Esophagus (tissue), 2 donors: ENCODE data around the gene TAF4B. TPM values are rescaled to one million over a fixed set of nuclear protein-coding genes. Genes with fewer than 3 reads are reported as not detected.
"Not testable (repeated sequence)": the region's sequence is repeated elsewhere in the genome, so short reads cannot be mapped to it uniquely, and the experiment has no call there.

ENCODE experiments used
- H3K27ac ChIP-seq, 2 donors: one replicate each; pipeline ENCODE4 v1.5.1; 2013; ENCODE audit warnings: low read depth in 2 of 2, mild to moderate bottlenecking in 2 of 2, inconsistent platforms in 1 of 2, low read length in 1 of 2, moderate library complexity in 1 of 2
- H3K27me3 ChIP-seq, 2 donors: one replicate each; pipeline ENCODE4 v1.6.1; 2013; ENCODE audit warnings: low read length in 2 of 2, control low read depth in 1 of 2, mild to moderate bottlenecking in 1 of 2; ENCODE audit not compliant: insufficient read depth in 2 of 2, control insufficient read depth in 1 of 2
- H3K36me3 ChIP-seq, 2 donors: one replicate each; pipeline ENCODE4 v1.6.1; 2013; ENCODE audit warnings: low read length in 1 of 2; ENCODE audit not compliant: control insufficient read depth in 2 of 2, insufficient read depth in 2 of 2
- H3K4me1 ChIP-seq, 2 donors: one replicate each; pipeline ENCODE4 v1.6.1; 2013; ENCODE audit warnings: low read length in 1 of 2; ENCODE audit not compliant: control insufficient read depth in 2 of 2, insufficient read depth in 2 of 2
- H3K4me3 ChIP-seq, 2 donors: one replicate each; pipeline ENCODE4 v1.5.1; 2013; ENCODE audit warnings: low read length in 2 of 2, mild to moderate bottlenecking in 2 of 2, low read depth in 1 of 2, moderate library complexity in 1 of 2
- H3K9me3 ChIP-seq, 2 donors: one replicate each; pipeline ENCODE4 v1.6.1; 2013; ENCODE audit warnings: mild to moderate bottlenecking in 2 of 2, low read depth in 1 of 2, low read length in 1 of 2, moderate library complexity in 1 of 2; ENCODE audit not compliant: control insufficient read depth in 2 of 2, insufficient read depth in 1 of 2
- WGBS, 2 donors: extraction: QIAGEN DNeasy Blood & Tissue Kit; methylation state at CpG; one replicate each; pipeline ENCODE4 v1.1.7; 2013; 5-methylcytosine and 5-hydroxymethylcytosine counted together
- polyA plus RNA-seq, 2 donors: library from polyadenylated mRNA; stranded (reverse); fragments of 200-250 nt; gene quantifications; one replicate each; pipeline ENCODE4 v1.2.3, GENCODE V29; 2013
- donor health status: healthy with polysubstance abuse.
- donor health status: Bipolar disorder and iron deficiency.

The TAF4B gene
- polyA plus RNA-seq, 2 donors: 1.8 to 2.0 TPM

DNA sequence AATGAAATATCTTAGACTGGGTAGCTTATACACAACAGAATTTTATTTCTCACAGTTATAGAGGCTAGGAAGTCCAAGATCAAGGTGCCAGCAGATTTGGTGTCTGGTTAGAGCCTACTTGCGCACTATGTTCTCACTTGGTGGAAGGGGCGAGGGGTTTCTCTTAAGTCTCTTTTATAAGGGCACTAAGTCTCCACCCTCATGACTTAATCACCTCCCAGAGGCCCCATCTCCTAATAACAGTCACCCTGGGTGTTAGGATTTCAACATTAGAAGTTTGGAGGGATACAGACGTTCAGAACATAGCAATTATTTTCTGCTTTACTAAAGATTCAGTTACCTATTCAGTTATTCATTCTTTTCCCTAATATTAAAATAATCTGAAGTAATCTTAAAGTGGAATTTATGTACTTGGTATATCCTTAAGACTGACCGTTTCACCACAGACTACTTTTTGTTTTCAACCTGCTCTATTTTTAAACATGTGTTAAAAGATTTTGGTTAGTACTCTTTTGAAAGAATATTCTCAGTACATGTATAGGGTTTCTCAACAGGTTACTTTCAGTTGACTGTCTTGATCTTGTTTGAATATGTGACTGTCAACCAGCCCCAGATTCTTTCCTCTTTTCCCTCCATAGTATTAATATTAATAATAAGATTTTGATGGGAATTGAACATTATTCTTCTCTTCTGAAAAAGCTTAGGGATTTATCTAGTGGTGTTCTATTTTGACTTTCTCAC, 130.0 kb downstream of the TAF4B start:
- Histone ChIP-seq H3K36me3 (no peaks in the 10 kb centered on the region), H3K9me3 (no peaks in the 10 kb centered on the region), H3K27ac (no peak overlapping the region), H3K4me3 (no peak overlapping the region), H3K27me3 (no peaks in the 10 kb centered on the region), H3K4me1 (no peaks in the 10 kb centered on the region)
- 91 to 93% methylated on average over 4 of the region's 4 CpGs for WGBS, 2 donors

DNA sequence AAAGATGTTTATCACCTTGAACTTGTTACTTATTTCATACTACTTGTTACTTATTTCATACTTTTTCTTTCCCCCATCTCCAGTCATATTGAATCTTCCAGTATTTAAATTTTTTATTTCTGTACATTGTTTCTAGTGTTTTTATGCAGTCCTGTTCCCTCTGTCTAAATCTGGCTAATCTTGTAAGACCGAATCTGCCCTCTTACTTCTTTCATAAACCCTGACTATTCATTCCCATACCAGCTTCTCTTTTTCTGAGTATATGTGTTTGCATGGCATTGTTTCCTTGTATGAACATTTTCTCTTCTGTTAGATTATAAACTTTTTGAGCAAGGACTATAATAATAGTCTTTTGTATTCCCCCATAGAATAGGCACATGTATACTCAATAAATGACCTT, 131.7 kb downstream of the TAF4B start:
- H3K36me3 ChIP-seq: no peaks in the 10 kb centered on the region
- 76 to 83% methylated on average over 1 of the region's 1 CpG for WGBS, 2 donors

DNA sequence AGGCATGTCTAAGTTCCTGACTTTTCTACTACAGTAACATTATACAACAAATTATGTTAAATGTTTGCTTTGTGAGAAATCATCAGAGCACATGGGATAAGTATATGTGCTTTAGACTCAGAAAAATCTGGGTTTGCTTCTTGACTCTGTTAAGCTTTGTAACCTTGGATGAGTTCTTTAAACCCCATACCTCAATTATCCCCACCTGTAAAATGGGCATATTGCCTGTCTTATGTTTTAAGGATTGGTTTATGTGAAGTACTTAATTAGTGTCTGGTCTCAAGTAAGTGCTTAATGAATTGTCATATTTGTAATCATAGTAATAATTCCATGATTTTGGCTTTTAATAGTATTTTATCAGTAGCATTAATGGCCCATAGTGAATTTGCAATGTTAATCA, 135.8 kb downstream of the TAF4B start:
- Histone ChIP-seq H3K27me3 (no peaks in the 10 kb centered on the region), H3K36me3 (peaks cover 0 to under 1% of the 10 kb centered on the region in 2 donors), H3K27ac (no peak overlapping the region), H3K4me3 (no peak overlapping the region), H3K9me3 (no peaks in the 10 kb centered on the region), H3K4me1 (no peaks in the 10 kb centered on the region)

More for the DNA sequence above, 131.7 kb downstream of the TAF4B start:
- Histone ChIP-seq H3K4me1 (no peaks in the 10 kb centered on the region), H3K27ac (no peak overlapping the region), H3K27me3 (no peaks in the 10 kb centered on the region), H3K9me3 (no peaks in the 10 kb centered on the region), H3K4me3 (no peak overlapping the region)

DNA sequence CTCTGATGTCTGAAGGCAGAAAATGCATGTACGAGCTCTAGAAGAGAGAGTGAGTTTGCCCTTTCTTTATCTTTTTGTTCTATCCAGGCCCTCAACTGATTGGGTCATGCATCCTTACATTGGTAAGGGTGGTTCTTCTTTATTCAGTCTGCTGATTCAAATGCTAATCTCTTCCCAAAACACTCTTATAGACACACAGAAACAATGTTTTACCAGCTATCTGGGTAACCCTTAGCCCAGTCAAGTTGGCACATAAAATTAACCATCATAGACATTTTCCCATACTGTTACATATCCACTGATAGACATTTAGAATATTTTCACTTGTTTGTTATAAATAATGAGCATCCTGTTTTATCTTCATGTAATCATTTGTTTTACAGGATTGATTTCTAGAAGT, 141.2 kb downstream of the TAF4B start:
- no peak overlapping the region for H3K4me3 ChIP-seq
- peaks cover 0 to 3% of the 10 kb centered on the region in 2 donors for H3K36me3 ChIP-seq
- no peaks in the 10 kb centered on the region for H3K27me3 ChIP-seq
- no peaks in the 10 kb centered on the region for H3K4me1 ChIP-seq
- 95 to 100% methylated on average over 1 of the region's 1 CpG for WGBS, 2 donors
- H3K27ac ChIP-seq: no peak overlapping the region
- H3K9me3 ChIP-seq: no peaks in the 10 kb centered on the region

DNA sequence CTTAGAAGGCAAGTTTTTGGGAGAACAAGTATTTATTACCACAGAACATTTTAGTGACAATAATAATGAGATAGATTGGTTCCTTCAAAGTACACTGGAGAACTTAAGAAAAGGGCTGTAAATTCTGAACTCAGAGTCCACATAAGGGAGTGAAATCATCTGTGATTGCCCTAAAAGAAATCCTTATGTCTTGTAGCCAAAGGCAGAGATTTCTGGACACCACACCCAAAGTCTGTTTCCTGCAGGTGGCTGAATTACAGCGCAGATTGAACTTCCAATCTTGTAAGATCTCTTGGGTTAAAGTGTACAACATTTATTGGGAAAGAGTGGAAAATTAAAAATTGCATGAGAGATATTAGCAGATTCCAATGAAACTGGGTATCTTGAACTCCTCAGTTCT, 143.8 kb downstream of the TAF4B start:
- WGBS, 2 donors: 97% methylated on average over 1 of the region's 1 CpG
- peaks cover 0 to 3% of the 10 kb centered on the region in 2 donors for H3K36me3 ChIP-seq
- no peak overlapping the region for H3K27ac ChIP-seq
- no peaks in the 10 kb centered on the region for H3K27me3 ChIP-seq
- no peak overlapping the region for H3K4me3 ChIP-seq
- no peaks in the 10 kb centered on the region for H3K9me3 ChIP-seq
- H3K4me1 ChIP-seq: no peaks in the 10 kb centered on the region

DNA sequence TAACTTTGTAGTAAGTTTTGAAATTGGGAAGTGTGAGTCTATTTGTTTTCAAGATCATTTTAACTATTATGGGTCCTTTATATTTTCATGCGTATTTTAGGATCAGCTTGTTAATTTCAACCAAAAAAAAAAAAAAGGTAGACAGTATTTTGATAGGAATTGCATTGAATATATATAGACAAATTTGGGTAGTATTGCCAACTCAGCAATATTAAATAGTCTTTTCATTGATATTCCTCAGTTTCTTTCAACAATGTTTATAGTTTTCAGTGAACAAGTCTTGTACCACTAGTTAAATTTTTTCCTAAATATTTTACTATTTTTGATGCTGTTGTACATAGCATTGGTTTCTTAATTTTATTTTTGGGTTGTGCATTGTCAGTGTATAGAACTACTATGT, 149.9 kb downstream of the TAF4B start:
- no peak overlapping the region for H3K4me3 ChIP-seq
- no peaks in the 10 kb centered on the region for H3K9me3 ChIP-seq
- H3K27ac ChIP-seq: no peak overlapping the region
- 98 to 100% methylated on average over 1 of the region's 1 CpG for WGBS, 2 donors
- no peaks in the 10 kb centered on the region for H3K36me3 ChIP-seq
- no peaks in the 10 kb centered on the region for H3K27me3 ChIP-seq
- no peaks in the 10 kb centered on the region for H3K4me1 ChIP-seq

DNA sequence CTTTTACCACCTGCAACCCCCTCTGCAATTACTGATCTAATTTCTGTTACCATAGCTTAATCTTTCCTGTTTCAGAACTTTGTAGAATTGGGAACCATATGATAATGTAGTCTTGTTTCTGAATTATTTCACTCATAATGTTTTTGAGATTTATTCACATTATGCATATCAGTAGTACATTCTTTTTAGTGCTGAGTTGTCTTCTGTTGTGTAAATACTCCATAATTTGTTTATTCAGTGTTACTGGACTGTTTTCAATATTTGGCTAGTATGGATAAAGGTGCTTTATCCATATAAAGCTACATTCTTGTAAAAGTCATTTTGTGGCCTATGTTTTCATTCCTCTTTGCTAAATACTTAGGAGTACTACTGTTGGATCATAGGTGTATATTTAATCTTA, 152.5 kb downstream of the TAF4B start:
- no peaks in the 10 kb centered on the region for H3K4me1 ChIP-seq
- no peaks in the 10 kb centered on the region for H3K9me3 ChIP-seq
- no peaks in the 10 kb centered on the region for H3K36me3 ChIP-seq
- no peak overlapping the region for H3K4me3 ChIP-seq
- no peaks in the 10 kb centered on the region for H3K27me3 ChIP-seq
- no peak overlapping the region for H3K27ac ChIP-seq

DNA sequence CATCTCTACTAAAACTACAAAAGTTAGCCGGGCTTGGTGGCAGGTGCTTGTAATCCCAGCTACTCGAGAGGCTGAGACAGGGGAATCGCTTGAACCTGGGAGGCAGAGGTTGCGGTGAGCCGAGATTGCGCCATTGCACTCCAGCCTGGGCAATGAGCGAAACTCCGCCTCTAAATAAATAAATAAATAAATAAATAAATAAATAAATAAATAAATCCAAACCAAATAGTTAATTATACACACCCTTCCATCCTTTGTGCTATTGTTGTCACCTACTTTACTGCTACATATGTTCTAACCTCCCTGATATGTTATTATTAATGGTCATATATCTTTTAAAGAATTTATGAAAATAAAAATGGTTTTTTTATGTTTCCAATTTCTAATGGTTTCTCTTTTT, 155.3 kb downstream of the TAF4B start:
- 91 to 96% methylated on average over 8 of the region's 8 CpGs for WGBS, 2 donors
- H3K9me3 ChIP-seq, H3K4me1 ChIP-seq, H3K27ac ChIP-seq, H3K27me3 ChIP-seq, H3K4me3 ChIP-seq, H3K36me3 ChIP-seq: not testable (repeated sequence)

DNA sequence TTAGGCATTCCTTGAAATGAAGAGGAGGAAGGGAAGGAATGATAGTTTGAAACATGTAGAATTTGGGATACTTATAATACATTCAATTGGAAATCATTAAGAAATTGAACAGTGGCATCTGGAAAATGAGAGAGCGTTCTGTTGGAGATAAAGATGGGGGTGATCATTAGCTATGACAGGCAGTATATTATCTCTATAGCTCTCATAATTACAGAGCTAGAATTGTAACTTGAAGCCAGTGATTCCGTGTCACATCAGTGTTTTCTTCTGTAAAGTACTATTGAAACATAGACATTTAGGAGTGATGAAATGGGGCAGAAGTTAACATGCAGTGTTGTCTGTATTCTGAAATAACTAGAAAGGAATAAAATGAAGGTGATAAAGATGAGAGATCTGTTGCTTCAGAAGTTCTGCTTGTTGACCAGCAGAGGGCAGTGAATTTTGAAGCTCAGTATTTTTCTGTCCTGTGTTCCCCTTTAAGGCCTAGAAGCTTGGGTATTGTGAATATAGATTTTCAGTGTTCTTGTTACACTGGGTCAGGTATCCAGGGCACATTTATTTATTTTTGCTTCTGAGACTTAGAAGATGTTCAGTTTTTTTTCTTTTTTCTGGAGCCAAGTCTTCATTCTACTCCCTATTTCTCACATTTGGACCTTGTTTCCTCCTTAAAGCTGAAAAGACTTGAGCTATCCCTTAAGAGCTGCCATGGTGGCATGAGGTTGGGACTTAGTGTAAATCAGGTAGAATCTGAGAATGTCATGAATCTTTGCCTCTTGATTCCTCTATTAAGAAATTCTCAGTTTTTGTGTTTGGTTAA, 157.4 kb downstream of the TAF4B start:
- H3K27ac ChIP-seq: no peak overlapping the region
- WGBS, 2 donors: 36 to 39% methylated on average over 2 of the region's 2 CpGs

DNA sequence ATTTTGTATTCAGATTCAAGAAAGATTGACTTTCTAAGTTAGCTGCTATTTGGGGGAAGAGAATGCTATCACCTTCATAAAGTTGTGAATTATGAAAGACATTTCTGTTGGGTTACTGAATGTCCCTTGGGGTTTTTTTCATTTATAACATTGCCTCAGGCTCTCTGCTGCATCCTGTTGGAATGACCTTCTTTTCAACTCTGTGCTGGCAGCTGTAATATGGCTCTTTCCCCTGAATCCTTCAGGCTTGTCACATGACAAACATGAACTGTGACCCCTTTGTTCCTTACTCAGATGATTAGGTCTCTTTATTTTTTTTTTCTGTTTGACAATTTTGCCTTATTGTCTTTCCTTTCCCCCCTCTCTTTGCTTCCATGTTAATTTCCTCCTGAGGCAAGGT, 159.8 kb downstream of the TAF4B start:
- Histone ChIP-seq H3K36me3 (peaks cover 0 to 5% of the 10 kb centered on the region in 2 donors), H3K27me3 (no peaks in the 10 kb centered on the region), H3K4me3 (no peak overlapping the region), H3K4me1 (no peaks in the 10 kb centered on the region), H3K9me3 (no peaks in the 10 kb centered on the region), H3K27ac (no peak overlapping the region)

More for the DNA sequence above, 157.4 kb downstream of the TAF4B start:
- Histone ChIP-seq H3K4me3 (no peak overlapping the region), H3K36me3 (no peaks in the 10 kb centered on the region), H3K4me1 (no peaks in the 10 kb centered on the region), H3K27me3 (no peaks in the 10 kb centered on the region), H3K9me3 (no peaks in the 10 kb centered on the region)
